ENCODE data around the gene NANS. TPM values are rescaled to one million over a fixed set of nuclear protein-coding genes. Genes with fewer than 3 reads are reported as not detected.

NANS gene
- total RNA-seq, 1 donor from 2014 or later: 22.8 TPM

- no peak for FAIRE-seq
- DNase-seq (ENCODE audit: low spot score in 2 of 2): peak; percentile 44 to 73
These were observed 21.7 kb upstream of the NANS start for GRCh38 chr9:98034593-98035546.

GRCh38 chr9:98037357-98037756, 19.2 kb upstream of the NANS start:
- FAIRE-seq: no peak

GRCh38 chr9:98038958-98039357, 17.6 kb upstream of the NANS start:
- DNase-seq (ENCODE audit: low spot score in 2 of 2): no peak
- FAIRE-seq: no peak

More at GRCh38 chr9:98037357-98037756, 19.2 kb upstream of the NANS start:
- no peak for DNase-seq (ENCODE audit: low spot score in 2 of 2)

DNA sequence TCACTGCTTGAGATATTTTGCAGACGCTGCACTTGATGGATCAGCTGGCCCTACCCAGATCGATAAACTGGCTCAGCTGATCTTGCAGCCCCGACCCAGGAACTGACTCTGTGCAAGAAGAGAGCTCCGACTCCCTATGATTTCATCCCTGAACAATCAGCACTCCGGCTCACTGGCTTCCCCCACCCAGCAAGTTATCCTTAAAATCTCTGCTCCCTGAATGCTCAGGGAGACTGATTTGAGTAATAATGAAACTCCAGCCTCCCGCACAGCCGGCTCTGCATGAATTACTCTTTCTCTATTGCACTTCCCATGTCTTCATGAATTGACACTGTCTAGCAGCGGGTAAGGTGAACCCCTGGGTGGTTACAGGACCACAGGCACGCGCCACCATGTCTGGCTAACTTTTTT, 16.9 kb upstream of the NANS start:
- no peak for FAIRE-seq

DNA sequence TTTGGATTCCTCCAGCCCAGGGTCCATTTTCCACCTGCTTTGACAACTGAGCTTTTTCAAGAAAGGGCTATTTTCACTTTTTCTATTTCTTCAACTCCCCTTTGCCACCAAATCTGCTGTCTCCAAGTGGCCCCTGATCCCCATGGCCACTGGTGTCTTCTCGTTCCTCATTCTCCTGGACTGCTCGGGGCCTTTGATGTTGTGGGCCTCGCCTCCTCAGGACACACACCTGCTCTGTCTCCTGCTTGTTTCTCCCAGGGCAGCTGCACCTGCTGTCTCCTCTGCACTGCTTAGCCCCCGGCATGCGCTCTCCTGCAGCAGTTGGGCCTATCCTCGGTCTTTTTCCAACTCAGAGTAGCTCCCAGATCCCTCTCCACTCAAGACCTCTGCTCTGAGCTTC, 16.3 kb upstream of the NANS start:
- DNase-seq (ENCODE audit: low spot score in 2 of 2): no peak
- FAIRE-seq: no peak

More for the DNA sequence above, 16.9 kb upstream of the NANS start:
- no peak for DNase-seq (ENCODE audit: low spot score in 2 of 2)

DNA sequence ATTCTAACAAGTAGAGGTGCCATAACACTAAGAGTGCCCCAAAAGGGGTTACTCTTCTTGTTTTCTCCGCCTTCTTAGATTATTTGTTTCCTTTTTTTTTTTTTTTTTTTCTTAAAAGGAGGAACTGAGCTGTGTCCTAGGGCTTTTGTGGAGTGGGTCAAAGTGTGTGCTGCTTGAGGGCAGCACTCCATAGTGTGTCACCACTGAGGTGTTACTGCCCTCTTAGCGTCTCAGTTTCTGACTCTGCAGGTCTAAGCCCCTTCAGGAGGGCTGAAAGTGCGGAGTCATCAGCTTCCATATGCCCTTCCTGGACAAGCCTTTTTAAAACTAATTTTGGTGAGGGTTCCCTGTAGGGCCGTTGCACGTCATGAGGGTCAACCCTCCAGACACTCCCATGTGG, 12.6 kb upstream of the NANS start:
- DNase-seq (ENCODE audit: low spot score in 2 of 2) (no peak), FAIRE-seq (no peak)

GRCh38 chr9:98045234-98046179, 11.0 kb upstream of the NANS start:
- DNase-seq (ENCODE audit: low spot score in 2 of 2) (no peak), FAIRE-seq (no peak)

DNA sequence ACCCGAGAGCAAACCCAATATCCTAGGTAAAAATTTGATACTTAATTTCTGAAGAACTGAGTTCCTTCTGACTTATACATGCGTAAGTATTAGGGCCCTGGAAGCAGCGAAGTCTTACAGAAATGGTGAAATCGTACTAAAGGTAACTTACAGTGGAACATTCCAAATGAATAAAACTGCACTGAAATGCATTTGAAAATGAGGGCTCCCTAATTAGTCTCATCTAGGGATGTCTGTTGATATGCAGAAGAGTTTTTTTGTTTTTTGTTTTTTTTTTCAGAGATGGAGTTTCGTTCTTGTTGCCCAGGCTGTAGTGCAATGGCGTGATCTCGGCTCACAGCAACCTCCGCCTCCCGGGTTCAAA, 10.4 kb upstream of the NANS start:
- FAIRE-seq: no peak
- DNase-seq (ENCODE audit: low spot score in 2 of 2): no peak

GRCh38 chr9:98047002-98047401, 9.5 kb upstream of the NANS start:
- no peak for DNase-seq (ENCODE audit: low spot score in 2 of 2)
- no peak for FAIRE-seq

DNA sequence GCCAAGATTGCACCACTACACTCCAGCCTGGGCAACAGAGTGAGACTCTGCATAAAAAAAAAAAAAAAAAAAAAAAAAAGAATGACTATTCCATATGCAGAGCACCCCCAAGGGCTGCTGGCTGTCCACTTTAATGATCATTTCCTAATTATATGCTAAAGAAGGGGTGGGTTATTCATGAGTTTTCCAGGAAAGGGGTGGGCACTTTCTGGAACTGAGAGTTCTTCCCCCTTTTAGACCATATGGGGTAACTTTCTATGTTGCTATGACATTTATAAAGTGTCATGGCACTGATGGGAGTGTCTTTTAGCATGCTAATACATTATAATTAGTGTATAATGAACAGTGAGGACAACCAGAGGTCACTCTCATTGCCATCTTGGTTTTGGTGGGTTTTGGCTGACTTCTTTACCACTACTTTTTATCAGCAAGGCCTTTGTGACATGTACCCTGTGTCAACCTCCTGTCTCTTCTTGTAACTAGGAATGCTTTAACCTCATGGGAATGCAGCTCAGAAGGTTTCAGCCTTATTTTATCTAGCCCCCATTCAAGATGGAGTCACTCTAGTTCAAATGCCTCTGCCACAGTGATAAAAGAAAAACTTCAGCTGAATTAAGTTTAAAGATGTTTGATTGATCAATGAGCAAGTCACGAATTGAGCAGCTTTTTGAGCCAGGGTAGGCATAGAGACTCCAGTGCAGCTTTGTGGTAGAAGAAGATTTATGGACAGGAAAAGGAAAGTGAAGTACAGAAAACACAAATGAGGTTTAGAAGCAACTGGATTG, 7.1 kb upstream of the NANS start:
- no peak for DNase-seq (ENCODE audit: low spot score in 2 of 2)
- no peak for FAIRE-seq

DNA sequence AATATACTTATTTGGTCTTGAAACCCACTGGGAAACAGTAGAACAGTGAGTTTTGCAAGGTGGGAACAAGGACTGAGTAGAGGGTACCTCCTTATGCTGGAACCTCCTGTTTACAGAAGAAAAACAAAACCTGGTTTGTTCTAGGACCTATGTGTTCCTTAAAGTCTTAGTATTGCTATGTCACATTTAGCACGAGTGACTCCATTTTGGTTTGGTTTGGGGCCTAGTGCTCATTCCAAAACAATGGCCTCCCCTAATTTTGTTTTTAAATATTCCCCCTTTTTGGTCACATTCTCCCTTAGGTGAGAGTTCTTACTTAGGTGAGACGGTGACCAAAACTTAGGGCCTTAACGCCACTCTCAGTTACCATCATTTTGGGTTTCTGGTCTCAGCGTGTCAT, 6.2 kb upstream of the NANS start:
- no peak for DNase-seq (ENCODE audit: low spot score in 2 of 2)
- no peak for FAIRE-seq

GRCh38 chr9:98054376-98054951, 2.1 kb upstream of the NANS start:
- DNase-seq (ENCODE audit: low spot score in 2 of 2): no peak
- no peak for FAIRE-seq

GRCh38 chr9:98057138-98057799, 737 bp downstream of the NANS start:
- no peak for DNase-seq (ENCODE audit: low spot score in 2 of 2)
- no peak for FAIRE-seq

- FAIRE-seq: no peak
- DNase-seq (ENCODE audit: low spot score in 2 of 2): no peak
These were observed 5.6 kb downstream of the NANS start for GRCh38 chr9:98062161-98062560.

- no peak for FAIRE-seq
- no peak for DNase-seq (ENCODE audit: low spot score in 2 of 2)
These were observed 8.3 kb downstream of the NANS start for GRCh38 chr9:98064623-98065392.

- no peak for FAIRE-seq
- no peak for DNase-seq (ENCODE audit: low spot score in 2 of 2)
These were observed 9.7 kb downstream of the NANS start for GRCh38 chr9:98066235-98066634.

DNA sequence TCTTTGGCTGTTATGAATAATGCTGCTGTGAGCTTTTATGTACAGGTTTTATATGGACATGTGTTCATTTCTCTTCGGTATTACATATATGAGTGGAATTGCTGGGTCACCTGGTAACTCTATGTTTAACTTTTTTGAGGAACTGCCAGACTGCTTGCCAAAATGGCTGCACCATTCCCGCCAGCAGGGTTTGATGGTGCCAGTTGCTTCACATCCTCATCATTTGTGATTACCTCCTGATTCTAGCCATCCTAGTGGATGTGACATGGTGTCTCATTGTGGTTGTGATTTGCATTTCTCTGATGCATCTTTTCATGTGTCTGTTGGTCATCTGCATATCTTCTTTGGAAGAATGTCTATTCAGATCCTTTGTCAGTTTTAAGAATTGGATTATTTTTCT, 10.7 kb downstream of the NANS start:
- FAIRE-seq (no peak), DNase-seq (ENCODE audit: low spot score in 2 of 2) (no peak)

GRCh38 chr9:98069551-98069950, 13.0 kb downstream of the NANS start:
- FAIRE-seq (no peak), DNase-seq (ENCODE audit: low spot score in 2 of 2) (no peak)

DNA sequence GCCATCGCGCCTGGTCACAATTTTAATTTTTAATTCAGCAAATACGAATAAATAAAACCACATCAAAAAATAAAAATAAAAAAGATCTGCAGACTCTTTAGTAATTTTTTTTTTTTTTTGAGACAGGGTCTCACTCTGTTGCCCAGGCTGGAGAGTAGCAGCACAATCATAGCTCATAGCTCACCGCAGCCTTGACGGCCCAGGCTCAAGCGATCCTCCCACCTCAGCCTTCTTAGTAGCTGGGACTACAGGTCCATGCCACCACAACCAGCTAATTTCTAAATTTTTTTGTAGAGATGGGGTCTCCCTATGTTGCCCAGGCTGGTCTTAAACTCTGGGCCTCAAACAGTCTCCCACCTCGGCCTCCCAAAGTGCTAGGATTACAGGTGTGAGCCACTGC, 14.2 kb downstream of the NANS start:
- FAIRE-seq (no peak), DNase-seq (ENCODE audit: low spot score in 2 of 2) (no peak)
